Left ventricle myocardium inferior (tissue), 1 donor: Measurements from ENCODE around the gene ITPRIPL1. TPM values are rescaled to one million over a fixed set of nuclear protein-coding genes. Genes with fewer than 3 reads are reported as not detected.

ENCODE experiments used
- DNase-seq: peaks from one replicate; pipeline ENCODE4 v3.0.0-alpha.2; 2020
- H3K27ac ChIP-seq: fragments of 200-600 bp; replicated peaks from 2 replicates; pipeline ENCODE4 v1.8.0; 2021
- H3K27me3 ChIP-seq: fragments of 200-600 bp; 2 replicates; pipeline ENCODE4 v1.8.0; 2021; ENCODE audit warnings: low read depth
- H3K36me3 ChIP-seq: fragments of 200-600 bp; 2 replicates; pipeline ENCODE4 v1.8.0; 2021
- H3K4me1 ChIP-seq: fragments of 200-600 bp; 2 replicates; pipeline ENCODE4 v1.8.0; 2021
- H3K4me3 ChIP-seq: fragments of 200-600 bp; 2 replicates; pipeline ENCODE4 v1.8.0; 2021; ENCODE audit warnings: mild to moderate bottlenecking, moderate library complexity
- H3K9me3 ChIP-seq: fragments of 200-600 bp; replicated peaks from 2 replicates; pipeline ENCODE4 v1.8.0; 2021
- CTCF ChIP-seq: fragments of 200-600 bp; IDR thresholded peaks from 2 replicates; pipeline ENCODE4 v1.8.0; 2021; ENCODE audit warnings: antibody characterized with exemption, mild to moderate bottlenecking, borderline replicate concordance
- intact Hi-C: fragments of 100-400 bp; cut with micrococcal nuclease; formaldehyde crosslinking; loops from one replicate; pipeline ENCODE4 v1.11.0; 2022
- total RNA-seq: library from RNA; stranded (reverse); fragmentation: NEBNext Ultra II Directional; extraction: Animal tissue kit (Norgen Biotek cat#: 25700); gene quantifications from one replicate; pipeline ENCODE4 v1.2.1, GENCODE V29; 2021
- donor health status: DM: no; HTN: yes; CAD: no; lungs with severe emphysema.

ITPRIPL1 gene
- total RNA-seq, 1 donor from 2014 or later: 0.47 TPM

- peaks cover under 1% of the 10 kb centered on the region for H3K4me1 ChIP-seq
- no peak for DNase-seq
- no peaks in the 10 kb centered on the region for H3K9me3 ChIP-seq
- intact Hi-C loops: no loop called here
- H3K4me3 ChIP-seq: no peak overlapping the region
- no peak for TF ChIP-seq CTCF
- no peak overlapping the region for H3K27ac ChIP-seq
- peaks cover 100% of the 10 kb centered on the region for H3K36me3 ChIP-seq
- no peaks in the 10 kb centered on the region for H3K27me3 ChIP-seq
Observed at GRCh38 chr2:96296925-96297324, 28.2 kb upstream of the ITPRIPL1 start.

GRCh38 chr2:96301865-96302264 is 23.3 kb upstream of the ITPRIPL1 start:
- intact Hi-C loops: no loop called here
- no peak for DNase-seq
- H3K27ac ChIP-seq: no peak overlapping the region
- H3K36me3 ChIP-seq: peaks cover 75% of the 10 kb centered on the region
- no peaks in the 10 kb centered on the region for H3K27me3 ChIP-seq
- no peak overlapping the region for H3K4me3 ChIP-seq
- H3K9me3 ChIP-seq: no peaks in the 10 kb centered on the region
- H3K4me1 ChIP-seq: peaks cover 45% of the 10 kb centered on the region
- no peak for TF ChIP-seq CTCF

GRCh38 chr2:96304606-96305005 is 20.5 kb upstream of the ITPRIPL1 start:
- H3K27ac ChIP-seq: peak overlapping the region; percentile 91
- no peaks in the 10 kb centered on the region for H3K9me3 ChIP-seq
- TF ChIP-seq CTCF: no peak
- H3K27me3 ChIP-seq: no peaks in the 10 kb centered on the region
- intact Hi-C loops: no loop called here
- DNase-seq: no peak
- H3K36me3 ChIP-seq: peaks cover 48% of the 10 kb centered on the region
- peaks cover 45% of the 10 kb centered on the region for H3K4me1 ChIP-seq
- peak overlapping the region; percentile 91 for H3K4me3 ChIP-seq

- peak; percentile 90 for DNase-seq
- H3K27ac ChIP-seq: peak within 1 kb of the TSS; percentile 91
- peak within 1 kb of the TSS; percentile 91 for H3K4me3 ChIP-seq
- intact Hi-C loops: no loop called here
- peaks cover 45% of the 10 kb centered on the region for H3K4me1 ChIP-seq
- peaks cover 41% of the 10 kb centered on the region for H3K36me3 ChIP-seq
- no peaks in the 10 kb centered on the region for H3K27me3 ChIP-seq
- TF ChIP-seq CTCF: no peak
- H3K9me3 ChIP-seq: no peaks in the 10 kb centered on the region
Observed at GRCh38 chr2:96305091-96305978, 19.8 kb upstream of the ITPRIPL1 start, which contains the start of gene SNRNP200. TSS of gene SNRNP200 (minus strand) at chr2:96305546. CDS start at chr2:96305437, 109 bp downstream.

GRCh38 chr2:96305979-96306308 is 19.2 kb upstream of the ITPRIPL1 start:
- intact Hi-C loops: no loop called here
- peak overlapping the region; percentile 91 for H3K4me3 ChIP-seq
- no peaks in the 10 kb centered on the region for H3K9me3 ChIP-seq
- no peak for TF ChIP-seq CTCF
- H3K27ac ChIP-seq: peak overlapping the region; percentile 91
- peaks cover 45% of the 10 kb centered on the region for H3K4me1 ChIP-seq
- H3K36me3 ChIP-seq: peaks cover 35% of the 10 kb centered on the region
- no peak for DNase-seq
- H3K27me3 ChIP-seq: no peaks in the 10 kb centered on the region
